HG03045 (cell line): ENCODE measurements around the gene ILKAP.

Experiments
- ATAC-seq: cut with Tn5 transposase; IDR thresholded peaks from one replicate; pipeline ENCODE4 v1.9.1; 2021; ENCODE audit warnings: mild to moderate bottlenecking, moderate library complexity; ENCODE audit not compliant: unreplicated experiment

Gene ILKAP

GRCh38 chr2:238237431-238238135 is 34.1 kb upstream of the ILKAP start:
- ATAC-seq: no peak

DNA sequence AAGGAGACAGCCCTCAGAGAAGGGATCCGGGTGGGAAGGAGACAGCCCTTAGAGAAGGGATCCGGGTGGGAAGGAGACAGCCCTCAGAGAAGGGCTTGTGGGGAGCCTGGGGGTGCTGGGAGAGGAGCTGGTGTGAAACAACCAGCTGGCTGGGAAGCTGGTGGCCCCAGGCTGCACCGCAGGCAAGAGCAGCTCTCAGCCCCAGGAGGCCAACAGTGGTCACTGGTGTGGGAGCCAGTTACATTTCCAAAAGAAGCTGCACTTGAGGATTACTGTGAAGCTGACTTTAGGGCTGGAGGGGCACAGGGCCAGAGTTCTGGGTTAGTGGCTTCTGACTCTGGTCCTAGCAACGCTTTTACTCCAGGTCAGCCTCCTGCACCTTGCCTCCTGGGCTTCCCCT is 33.1 kb upstream of the ILKAP start:
- no peak for ATAC-seq

DNA sequence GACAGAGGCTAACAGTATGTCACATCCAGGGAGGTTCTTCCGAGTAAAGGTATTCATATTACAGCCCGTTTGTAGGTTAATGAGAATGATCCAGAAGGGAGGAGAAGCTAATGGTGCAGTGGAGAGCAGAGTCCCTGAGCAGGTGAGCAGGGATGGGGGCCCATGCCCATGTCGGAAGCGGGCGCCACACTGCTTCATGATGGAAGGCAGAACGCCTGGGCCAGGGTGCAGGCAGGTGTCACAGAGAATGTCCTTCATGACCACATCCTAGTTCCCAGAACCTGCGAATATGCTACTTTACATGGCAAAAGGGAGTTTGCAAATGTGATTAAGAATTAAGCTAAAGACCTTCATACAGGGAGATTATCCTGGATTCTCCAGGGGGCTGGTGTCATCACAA is 32.4 kb upstream of the ILKAP start:
- ATAC-seq: no peak

GRCh38 chr2:238235331-238235732 is 31.8 kb upstream of the ILKAP start:
- ATAC-seq: no peak

DNA sequence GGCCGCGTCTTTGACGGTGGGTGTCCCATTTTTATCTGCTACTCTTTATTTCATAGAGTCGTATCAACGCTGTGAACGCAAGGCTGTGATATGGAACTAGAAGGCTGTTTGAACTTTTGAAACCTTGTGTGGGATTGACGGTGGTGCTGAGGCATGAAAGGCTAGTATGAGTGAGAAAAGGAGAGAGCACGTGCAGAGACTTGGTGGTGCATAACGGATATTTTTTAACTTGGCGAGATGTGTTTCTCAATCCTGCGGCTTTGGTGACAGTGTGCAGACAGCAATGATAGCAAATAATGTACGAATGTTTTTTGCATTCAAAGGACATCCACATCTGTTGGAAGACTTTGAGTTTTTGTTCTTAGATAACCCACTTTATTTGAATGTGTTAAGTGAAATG is 30.1 kb upstream of the ILKAP start:
- ATAC-seq: no peak

DNA sequence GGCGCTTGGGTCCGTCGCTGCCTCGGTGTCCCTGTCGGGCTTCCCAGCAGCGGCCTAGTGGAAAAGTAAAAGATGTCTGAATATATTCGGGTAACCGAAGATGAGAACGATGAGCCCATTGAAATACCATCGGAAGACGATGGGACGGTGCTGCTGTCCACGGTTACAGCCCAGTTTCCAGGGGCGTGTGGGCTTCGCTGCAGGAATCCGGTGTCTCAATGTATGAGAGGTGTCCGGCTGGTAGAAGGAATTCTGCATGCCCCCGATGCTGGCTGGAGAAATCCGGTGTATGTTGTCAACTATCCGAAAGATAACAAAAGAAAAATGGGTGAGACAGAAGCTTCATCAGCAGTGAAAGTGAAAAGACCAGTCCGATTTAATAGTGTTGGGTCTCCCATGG is 28.3 kb upstream of the ILKAP start:
- ATAC-seq: no peak

DNA sequence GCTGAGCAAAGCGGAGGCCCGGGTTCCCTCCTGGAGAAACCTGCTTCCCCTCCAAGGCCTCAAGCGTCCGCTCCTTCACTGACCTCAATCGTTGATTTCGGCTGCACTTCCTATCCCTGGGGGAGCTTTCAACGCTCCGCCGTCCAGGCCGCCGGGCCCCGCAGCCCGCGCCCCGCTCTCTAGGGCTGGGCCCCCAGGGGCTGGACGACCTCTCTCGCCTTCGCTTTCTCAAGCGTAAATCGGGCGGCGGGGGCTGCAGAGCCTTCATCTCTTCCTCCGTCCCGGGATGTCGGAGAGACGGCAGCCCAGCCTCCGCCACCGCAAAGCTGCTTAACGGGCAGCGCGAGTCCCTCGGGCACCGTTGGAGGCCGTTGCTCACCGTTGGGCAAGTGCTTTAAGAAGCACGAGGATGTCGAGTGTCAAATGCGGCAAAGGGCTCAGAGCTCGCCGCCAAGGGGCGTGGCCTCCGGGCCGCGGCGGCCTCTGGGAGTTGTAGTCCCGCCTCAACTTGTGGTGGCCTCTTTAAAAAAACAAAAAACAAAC is 27.8 kb upstream of the ILKAP start:
- ATAC-seq: peak; percentile 70

- no peak for ATAC-seq
These were observed 27.2 kb upstream of the ILKAP start for GRCh38 chr2:238230699-238231098.

GRCh38 chr2:238228700-238229099 is 25.2 kb upstream of the ILKAP start:
- ATAC-seq: no peak

- ATAC-seq: no peak
These were observed 24.1 kb upstream of the ILKAP start for GRCh38 chr2:238227587-238228032.

- ATAC-seq: no peak
These were observed 23.4 kb upstream of the ILKAP start for GRCh38 chr2:238226698-238227586.

DNA sequence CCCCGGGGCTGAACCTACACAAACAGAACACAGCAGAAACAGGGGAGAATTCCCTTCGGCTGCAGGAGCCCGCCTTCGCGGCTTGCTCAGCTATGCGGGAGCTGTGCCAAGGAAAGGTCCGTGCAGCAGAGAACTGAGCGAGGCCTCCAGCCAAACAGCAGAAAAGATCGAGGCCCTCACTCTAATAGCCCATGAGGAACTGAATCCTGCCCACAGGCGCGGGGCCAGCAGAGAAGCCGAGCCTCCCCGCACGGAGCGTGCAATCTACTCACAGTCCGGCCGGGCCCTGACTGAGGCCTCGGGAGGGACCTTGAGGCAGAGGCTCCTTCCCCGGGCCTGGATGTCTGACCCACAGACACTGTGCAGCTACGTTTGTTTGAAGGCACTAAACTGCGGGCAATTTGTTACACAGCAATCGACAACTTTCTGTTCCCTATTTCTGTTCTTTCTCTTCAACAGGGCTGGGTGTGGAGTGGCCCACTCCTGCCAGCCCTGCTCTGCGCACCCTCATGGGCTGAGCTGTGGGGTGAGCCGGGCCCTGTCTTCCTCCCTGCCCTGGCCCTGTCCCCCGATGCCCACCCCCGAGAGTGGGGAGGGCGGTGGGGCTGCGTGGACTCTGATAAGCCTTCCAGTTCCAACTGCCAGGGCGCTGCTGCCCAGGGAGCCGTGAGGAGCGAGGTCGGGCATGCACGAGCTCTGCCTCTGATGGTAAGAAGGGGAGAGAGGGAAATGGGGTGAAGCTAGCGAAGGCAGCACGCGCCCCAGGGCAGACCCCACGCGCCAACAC is 22.6 kb upstream of the ILKAP start:
- ATAC-seq: no peak

DNA sequence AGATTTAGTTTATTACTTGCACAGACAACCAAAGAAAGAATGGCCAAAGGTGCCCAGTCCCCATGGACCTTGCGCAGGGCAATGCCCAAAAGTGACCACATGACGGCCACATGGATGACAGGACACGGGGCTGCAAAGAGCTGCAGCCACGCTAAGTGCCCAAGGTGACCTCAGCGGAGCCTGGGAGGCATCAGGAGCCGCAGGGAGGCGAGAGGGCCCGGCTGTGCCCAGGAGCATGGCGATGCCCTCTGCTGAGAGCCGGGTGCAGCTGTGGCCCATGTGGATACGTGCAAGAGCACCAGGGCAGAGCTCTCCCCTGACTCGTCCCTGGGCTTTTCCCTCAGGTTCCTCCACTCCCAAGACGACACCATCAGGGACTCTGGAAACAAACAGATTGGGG is 21.6 kb upstream of the ILKAP start:
- no peak for ATAC-seq

GRCh38 chr2:238224356-238225035 is 21.0 kb upstream of the ILKAP start:
- no peak for ATAC-seq

- ATAC-seq: no peak
These were observed 17.5 kb upstream of the ILKAP start for GRCh38 chr2:238220892-238221521.

- no peak for ATAC-seq
These were observed 16.9 kb upstream of the ILKAP start for GRCh38 chr2:238220274-238220891.

DNA sequence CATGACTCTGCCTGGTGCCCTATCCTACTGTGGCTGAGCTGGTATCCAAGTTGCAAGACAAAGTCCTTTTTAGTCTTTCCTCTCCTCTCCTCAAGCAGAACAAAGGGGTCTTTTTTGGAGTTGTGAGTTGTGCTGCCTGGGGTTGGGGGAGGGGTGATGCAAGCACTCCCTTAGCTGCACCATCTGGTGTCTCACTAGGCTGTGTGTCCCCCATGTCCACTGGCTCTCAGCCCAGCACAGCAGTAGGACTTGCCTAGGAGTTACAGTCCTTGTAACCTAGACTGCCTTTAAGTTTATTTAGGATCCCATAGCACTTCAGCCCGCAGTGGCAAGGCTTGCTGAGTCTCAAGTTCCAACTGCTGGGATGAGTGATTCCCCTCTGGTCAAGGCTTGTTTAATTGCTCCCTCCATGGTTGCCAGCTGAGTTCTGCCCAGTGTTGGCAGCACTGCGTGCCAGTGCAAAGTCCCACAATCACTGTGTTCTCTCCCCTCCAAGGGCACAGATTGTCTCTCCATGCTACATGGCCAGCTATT is 13.2 kb upstream of the ILKAP start:
- no peak for ATAC-seq

DNA sequence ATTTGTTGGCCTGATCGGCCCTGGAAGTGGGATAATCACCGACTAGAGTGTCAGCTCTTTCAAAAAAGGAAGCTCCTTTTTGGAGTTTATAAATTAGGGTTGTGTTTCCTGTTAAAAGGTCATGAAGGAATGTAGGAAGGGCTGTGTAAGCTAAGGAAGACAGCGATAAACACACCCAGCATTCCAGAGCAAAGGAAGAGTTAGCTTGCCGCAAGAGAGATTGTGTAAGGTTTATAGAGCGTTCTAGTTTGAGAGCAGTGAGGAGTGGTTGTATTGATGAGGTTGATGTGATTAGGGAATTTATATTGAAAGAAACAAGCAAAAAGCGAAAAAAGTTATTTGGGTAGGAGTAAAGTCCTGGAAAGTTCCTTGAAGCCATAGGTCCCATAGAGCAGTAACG is 3.5 kb upstream of the ILKAP start:
- ATAC-seq: no peak

DNA sequence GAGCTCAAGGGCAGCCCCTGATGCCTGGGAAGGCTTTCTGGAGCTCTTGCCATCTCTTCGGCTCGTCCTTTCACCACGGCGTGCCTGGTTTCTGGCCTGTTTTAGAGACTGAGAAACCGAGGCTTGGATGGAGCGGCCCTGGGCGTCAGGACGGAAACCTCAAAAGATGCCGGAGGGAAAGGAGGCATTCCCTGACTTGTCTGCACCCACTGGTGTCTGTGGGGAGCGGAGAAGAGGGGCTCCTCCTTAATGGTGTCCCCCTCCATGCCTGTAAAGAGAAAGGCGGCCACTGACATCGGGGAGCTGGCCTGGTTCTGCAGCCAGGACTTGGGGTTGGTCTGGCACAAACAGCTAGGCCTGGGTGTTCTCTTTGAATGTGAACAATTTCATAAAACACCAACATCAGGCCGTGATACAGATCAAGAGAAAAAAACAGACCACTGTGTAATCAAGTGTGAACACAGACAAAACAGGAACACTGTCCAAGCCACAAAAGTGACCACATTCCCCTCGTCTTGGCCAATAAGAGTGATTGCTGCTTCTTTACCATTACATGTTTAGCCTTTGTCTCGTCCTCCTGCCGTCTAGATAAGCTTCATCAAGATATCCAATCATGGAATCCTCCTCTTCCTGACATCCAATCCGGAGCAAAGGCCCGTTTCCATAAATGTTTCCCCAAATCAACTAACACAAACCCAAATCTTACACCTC is 633 bp upstream of the ILKAP start:
- ATAC-seq: peak; percentile 18
